Measurements from ENCODE around the gene CPTP.

- TF ChIP-seq TAF1 (conservative IDR thresholded peaks at IDR 0.05) (no peak), FOXA1 (IDR thresholded peaks at IDR 0.05) (no peak), RAD21 (IDR thresholded peaks at IDR 0.05) (no peak), RXRA (IDR thresholded peaks at IDR 0.05) (no peak), JUND (IDR thresholded peaks at IDR 0.05) (no peak), SP1 (IDR thresholded peaks at IDR 0.05) (no peak)
- TF ChIP-seq, protein P1, sequence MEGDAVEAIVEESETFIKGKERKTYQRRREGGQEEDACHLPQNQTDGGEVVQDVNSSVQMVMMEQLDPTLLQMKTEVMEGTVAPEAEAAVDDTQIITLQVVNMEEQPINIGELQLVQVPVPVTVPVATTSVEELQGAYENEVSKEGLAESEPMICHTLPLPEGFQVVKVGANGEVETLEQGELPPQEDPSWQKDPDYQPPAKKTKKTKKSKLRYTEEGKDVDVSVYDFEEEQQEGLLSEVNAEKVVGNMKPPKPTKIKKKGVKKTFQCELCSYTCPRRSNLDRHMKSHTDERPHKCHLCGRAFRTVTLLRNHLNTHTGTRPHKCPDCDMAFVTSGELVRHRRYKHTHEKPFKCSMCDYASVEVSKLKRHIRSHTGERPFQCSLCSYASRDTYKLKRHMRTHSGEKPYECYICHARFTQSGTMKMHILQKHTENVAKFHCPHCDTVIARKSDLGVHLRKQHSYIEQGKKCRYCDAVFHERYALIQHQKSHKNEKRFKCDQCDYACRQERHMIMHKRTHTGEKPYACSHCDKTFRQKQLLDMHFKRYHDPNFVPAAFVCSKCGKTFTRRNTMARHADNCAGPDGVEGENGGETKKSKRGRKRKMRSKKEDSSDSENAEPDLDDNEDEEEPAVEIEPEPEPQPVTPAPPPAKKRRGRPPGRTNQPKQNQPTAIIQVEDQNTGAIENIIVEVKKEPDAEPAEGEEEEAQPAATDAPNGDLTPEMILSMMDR (IDR thresholded peaks at IDR 0.05; ENCODE audit: low read depth, low read length, missing input control): no peak
Measured at GRCh38 chr1:1306070-1306660, 18.4 kb upstream of the CPTP start.
